ENCODE results near the gene TBC1D13.

GRCh38 chr9:128798896-128799295, 11.8 kb downstream of the TBC1D13 start:
- TF ChIP-seq POLR2A (IDR thresholded peaks at IDR 0.05; ENCODE audit: low read length) (no peak), NFE2L2 (conservative IDR thresholded peaks at IDR 0.05; ENCODE audit: low read length) (no peak), USF2 (IDR thresholded peaks at IDR 0.05) (no peak), RARB (CRISPR knock-in tag; IDR thresholded peaks at IDR 0.05) (no peak), MAZ (IDR thresholded peaks at IDR 0.05; ENCODE audit: borderline replicate concordance, low read depth, low read length) (no peak), RAD21 (conservative IDR thresholded peaks at IDR 0.05 in 1 of 2, IDR thresholded peaks at IDR 0.05 in 1 of 2) (no peak), EHMT2 (IDR thresholded peaks at IDR 0.05; ENCODE audit: low read depth) (no peak)
- TF ChIP-seq, protein P1, sequence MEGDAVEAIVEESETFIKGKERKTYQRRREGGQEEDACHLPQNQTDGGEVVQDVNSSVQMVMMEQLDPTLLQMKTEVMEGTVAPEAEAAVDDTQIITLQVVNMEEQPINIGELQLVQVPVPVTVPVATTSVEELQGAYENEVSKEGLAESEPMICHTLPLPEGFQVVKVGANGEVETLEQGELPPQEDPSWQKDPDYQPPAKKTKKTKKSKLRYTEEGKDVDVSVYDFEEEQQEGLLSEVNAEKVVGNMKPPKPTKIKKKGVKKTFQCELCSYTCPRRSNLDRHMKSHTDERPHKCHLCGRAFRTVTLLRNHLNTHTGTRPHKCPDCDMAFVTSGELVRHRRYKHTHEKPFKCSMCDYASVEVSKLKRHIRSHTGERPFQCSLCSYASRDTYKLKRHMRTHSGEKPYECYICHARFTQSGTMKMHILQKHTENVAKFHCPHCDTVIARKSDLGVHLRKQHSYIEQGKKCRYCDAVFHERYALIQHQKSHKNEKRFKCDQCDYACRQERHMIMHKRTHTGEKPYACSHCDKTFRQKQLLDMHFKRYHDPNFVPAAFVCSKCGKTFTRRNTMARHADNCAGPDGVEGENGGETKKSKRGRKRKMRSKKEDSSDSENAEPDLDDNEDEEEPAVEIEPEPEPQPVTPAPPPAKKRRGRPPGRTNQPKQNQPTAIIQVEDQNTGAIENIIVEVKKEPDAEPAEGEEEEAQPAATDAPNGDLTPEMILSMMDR (IDR thresholded peaks at IDR 0.05): no peak

All from A549 (cell line).